HepG2 (cell line): Measurements from ENCODE around the gene MICA. TPM values are rescaled to one million over a fixed set of nuclear protein-coding genes. Genes with fewer than 3 reads are reported as not detected.

ENCODE experiments used
- AGO2 ChIP-seq: fragments of 200-400 bp; formaldehyde crosslinking; optimal IDR thresholded peaks from 2 replicates; pipeline ENCODE3; 2017; ENCODE audit warnings: mild to moderate bottlenecking, low read depth, low read length, moderate library complexity
- AKAP8 ChIP-seq: sonication (generic); formaldehyde crosslinking; IDR thresholded peaks from 2 replicates; pipeline ENCODE4 v1.5.1; 2020; ENCODE audit warnings: mild to moderate bottlenecking, missing genetic modification reagents
- DNMT3B ChIP-seq: conservative IDR thresholded peaks from 2 replicates; pipeline ENCODE4 v1.6.1; 2016; ENCODE audit warnings: missing biosample characterization, control low read depth
- EZH2 ChIP-seq: conservative IDR thresholded peaks from 2 replicates; pipeline ENCODE4 v1.6.1; 2012; ENCODE audit warnings: mild to moderate bottlenecking, low read depth, low read length, moderate library complexity
- KAT7 ChIP-seq: IDR thresholded peaks from 2 replicates; pipeline ENCODE4 v1.6.1; 2018; ENCODE audit warnings: borderline replicate concordance, missing compliant biosample characterization
- MIER2 ChIP-seq: IDR thresholded peaks from 2 replicates; pipeline ENCODE4 v1.6.1; 2016; ENCODE audit warnings: missing biosample characterization, missing genetic modification reagents
- MLXIP ChIP-seq: sonication (generic); formaldehyde crosslinking; IDR thresholded peaks from 2 replicates; pipeline ENCODE4 v1.9.0; 2021; ENCODE audit warnings: missing genetic modification reagents, borderline replicate concordance
- MTF1 ChIP-seq: sonication (generic); formaldehyde crosslinking; IDR thresholded peaks from 2 replicates; pipeline ENCODE4 v1.5.0; 2020; ENCODE audit warnings: missing genetic modification reagents
- MXD3 ChIP-seq: IDR thresholded peaks from 2 replicates; pipeline ENCODE4 v1.6.1; 2016; ENCODE audit warnings: mild to moderate bottlenecking, missing biosample characterization, missing genetic modification reagents
- NR3C1 ChIP-seq: sonication (generic); formaldehyde crosslinking; IDR thresholded peaks from 2 replicates; pipeline ENCODE4 v1.4.0; 2020; ENCODE audit warnings: missing genetic modification reagents
- PLSCR1 ChIP-seq: sonication (generic); formaldehyde crosslinking; IDR thresholded peaks from 2 replicates; pipeline ENCODE4 v1.5.0; 2020; ENCODE audit warnings: missing genetic modification reagents, mild to moderate bottlenecking, borderline replicate concordance
- SOX6 ChIP-seq, 2 experiments: fragments of 450-650 bp in 1 of 2; sonication (generic) in 1 of 2; formaldehyde crosslinking in 1 of 2; IDR thresholded peaks; 2 replicates each; pipeline versions ENCODE4 v1.4.0 to v1.6.1; 2017 to 2020; ENCODE audit warnings: antibody characterized with exemption in 1 of 2, mild to moderate bottlenecking in 1 of 2, missing genetic modification reagents in 1 of 2
- TARDBP ChIP-seq: sonication (generic); formaldehyde crosslinking; IDR thresholded peaks from 2 replicates; pipeline ENCODE4 v1.8.0; 2022; ENCODE audit warnings: mild to moderate bottlenecking, missing genetic modification reagents
- ZNF569 ChIP-seq: sonication (generic); formaldehyde crosslinking; IDR thresholded peaks from 2 replicates; pipeline ENCODE4 v1.5.0; 2020; ENCODE audit warnings: mild to moderate bottlenecking, missing genetic modification reagents, moderate library complexity, borderline replicate concordance
- ZNF576 ChIP-seq: sonication (generic); formaldehyde crosslinking; IDR thresholded peaks from 2 replicates; pipeline ENCODE4 v1.4.0; 2020; ENCODE audit warnings: mild to moderate bottlenecking, missing genetic modification reagents
- ZNF580 ChIP-seq: IDR thresholded peaks from 2 replicates; pipeline ENCODE4 v1.6.1; 2016; ENCODE audit warnings: low read depth, borderline replicate concordance
- ZSCAN31 ChIP-seq: sonication (generic); formaldehyde crosslinking; IDR thresholded peaks from 2 replicates; pipeline ENCODE4 v1.5.0; 2020; ENCODE audit warnings: low read depth, mild to moderate bottlenecking, missing genetic modification reagents
- polyA plus RNA-seq, 8 experiments: library from polyadenylated mRNA; depleted of rRNA in 3 of 8; stranded (reverse) in 7 of 8; unstranded in 1 of 8; fragments of >200 nt; fragmentation: Illumina TruSeq in 4 of 8; extraction: Trizol in 4 of 8; gene quantifications; 2 replicates each; pipeline versions ENCODE4 v1.2.1 to v1.2.3, GENCODE V29; 2011 to 2016; ENCODE audit warnings: low read depth in 4 of 8, missing spikeins in 1 of 8, mixed read lengths in 1 of 8; ENCODE audit not compliant: insufficient read depth in 1 of 8
- total RNA-seq, 5 experiments: library from RNA; depleted of rRNA; stranded (reverse); fragments of >200 nt; fragmentation: Illumina TruSeq; extraction: Trizol; gene quantifications; 2 replicates each; pipeline ENCODE4 v1.2.3, GENCODE V29; 2016; ENCODE audit warnings: low read depth in 1 of 5
- TF ChIP-seq, protein P1 (sequence below): sonication (generic); formaldehyde crosslinking; conservative IDR thresholded peaks from 2 replicates; pipeline ENCODE4 v1.4.0; 2020; ENCODE audit warnings: missing genetic modification reagents
- TF ChIP-seq, protein P2 (sequence below): sonication (generic); formaldehyde crosslinking; IDR thresholded peaks from 2 replicates; pipeline ENCODE4 v1.4.0; 2020; ENCODE audit warnings: low read depth, mild to moderate bottlenecking, missing genetic modification reagents

MICA gene
- total and polyA plus RNA-seq, 2 of the 13 experiments (the other 11 are each of a cell fraction or from before 2014, with no cell fraction given), result 21.6 to 38.1 TPM

DNA sequence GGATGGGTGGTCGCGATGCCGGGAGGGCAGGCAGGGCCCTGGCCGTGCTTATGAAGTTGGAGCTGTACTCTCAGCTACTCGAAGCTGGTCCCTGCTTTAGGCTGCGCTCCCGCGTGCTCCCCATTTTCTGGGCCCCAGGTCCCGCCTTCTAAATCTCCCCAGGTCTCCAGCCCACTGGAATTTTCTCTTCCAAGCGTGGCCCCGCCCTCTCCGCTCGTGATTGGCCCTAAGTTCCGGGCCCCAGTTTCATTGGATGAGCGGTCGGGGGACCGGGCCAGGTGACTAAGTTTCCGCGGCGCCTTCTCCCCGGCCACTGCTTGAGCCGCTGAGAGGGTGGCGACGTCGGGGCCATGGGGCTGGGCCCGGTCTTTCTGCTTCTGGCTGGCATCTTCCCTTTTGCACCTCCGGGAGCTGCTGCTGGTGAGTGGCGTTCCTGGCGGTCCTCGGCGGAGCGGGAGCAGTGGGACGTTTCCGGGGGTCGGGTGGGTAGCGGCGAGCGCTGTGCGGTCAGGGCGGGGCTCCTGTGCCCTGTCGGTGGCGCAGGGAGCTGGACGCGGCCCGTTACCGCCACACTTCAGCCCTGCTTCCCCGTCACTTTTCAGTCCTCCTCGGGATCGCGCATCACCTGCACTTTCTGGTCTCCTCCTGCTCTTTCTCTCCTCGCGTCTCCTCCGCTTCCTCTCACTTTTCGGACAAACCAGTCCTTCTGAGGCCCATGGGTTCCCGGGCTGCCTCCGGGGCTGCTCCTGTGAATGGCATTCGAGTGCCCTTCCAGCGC is at the start of gene MICA (continued):
- peak; percentile 64; the same call in 1 of the 2 replicates for TF ChIP-seq ZSCAN31
- peak; percentile 76 for TF ChIP-seq TARDBP
- no peak for TF ChIP-seq NR3C1 (CRISPR knock-in tag)
- TF ChIP-seq ZNF569 (CRISPR knock-in tag), result no peak; the same call in 1 of the 2 replicates
- no peak for TF ChIP-seq EZH2
- peak; percentile 80; the same call in 1 of the 2 replicates for TF ChIP-seq AKAP8 (CRISPR knock-in tag)
- no peak for TF ChIP-seq SOX6 (IDR thresholded peaks at IDR 0.05)
- TF ChIP-seq SOX6 (CRISPR knock-in tag; IDR thresholded peaks at IDR 0.05), result peak; percentile 56; the same call in 1 of the 2 replicates
- TF ChIP-seq ZNF576 (CRISPR knock-in tag), result no peak; the same call in 1 of the 2 replicates
- TF ChIP-seq KAT7 (CRISPR knock-in tag), result peak; percentile 73; the same call in 1 of the 2 replicates
- TF ChIP-seq, protein P1, sequence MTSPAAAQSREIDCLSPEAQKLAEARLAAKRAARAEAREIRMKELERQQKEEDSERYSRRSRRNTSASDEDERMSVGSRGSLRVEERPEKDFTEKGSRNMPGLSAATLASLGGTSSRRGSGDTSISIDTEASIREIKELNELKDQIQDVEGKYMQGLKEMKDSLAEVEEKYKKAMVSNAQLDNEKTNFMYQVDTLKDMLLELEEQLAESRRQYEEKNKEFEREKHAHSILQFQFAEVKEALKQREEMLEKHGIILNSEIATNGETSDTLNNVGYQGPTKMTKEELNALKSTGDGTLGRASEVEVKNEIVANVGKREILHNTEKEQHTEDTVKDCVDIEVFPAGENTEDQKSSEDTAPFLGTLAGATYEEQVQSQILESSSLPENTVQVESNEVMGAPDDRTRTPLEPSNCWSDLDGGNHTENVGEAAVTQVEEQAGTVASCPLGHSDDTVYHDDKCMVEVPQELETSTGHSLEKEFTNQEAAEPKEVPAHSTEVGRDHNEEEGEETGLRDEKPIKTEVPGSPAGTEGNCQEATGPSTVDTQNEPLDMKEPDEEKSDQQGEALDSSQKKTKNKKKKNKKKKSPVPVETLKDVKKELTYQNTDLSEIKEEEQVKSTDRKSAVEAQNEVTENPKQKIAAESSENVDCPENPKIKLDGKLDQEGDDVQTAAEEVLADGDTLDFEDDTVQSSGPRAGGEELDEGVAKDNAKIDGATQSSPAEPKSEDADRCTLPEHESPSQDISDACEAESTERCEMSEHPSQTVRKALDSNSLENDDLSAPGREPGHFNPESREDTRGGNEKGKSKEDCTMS (CRISPR knock-in tag), result 0 out of 2 replicates have a peak, but pooled peaks have one; percentile 73
- TF ChIP-seq MIER2 (CRISPR knock-in tag), result no peak
- 0 out of 2 replicates have a peak, but pooled peaks have one; percentile 67 for TF ChIP-seq MLXIP (CRISPR knock-in tag)
- TF ChIP-seq, protein P2, sequence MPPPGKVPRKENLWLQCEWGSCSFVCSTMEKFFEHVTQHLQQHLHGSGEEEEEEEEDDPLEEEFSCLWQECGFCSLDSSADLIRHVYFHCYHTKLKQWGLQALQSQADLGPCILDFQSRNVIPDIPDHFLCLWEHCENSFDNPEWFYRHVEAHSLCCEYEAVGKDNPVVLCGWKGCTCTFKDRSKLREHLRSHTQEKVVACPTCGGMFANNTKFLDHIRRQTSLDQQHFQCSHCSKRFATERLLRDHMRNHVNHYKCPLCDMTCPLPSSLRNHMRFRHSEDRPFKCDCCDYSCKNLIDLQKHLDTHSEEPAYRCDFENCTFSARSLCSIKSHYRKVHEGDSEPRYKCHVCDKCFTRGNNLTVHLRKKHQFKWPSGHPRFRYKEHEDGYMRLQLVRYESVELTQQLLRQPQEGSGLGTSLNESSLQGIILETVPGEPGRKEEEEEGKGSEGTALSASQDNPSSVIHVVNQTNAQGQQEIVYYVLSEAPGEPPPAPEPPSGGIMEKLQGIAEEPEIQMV (CRISPR knock-in tag), result peak; percentile 57
- TF ChIP-seq DNMT3B (CRISPR knock-in tag), result 0 out of 2 replicates have a peak, but pooled peaks have one; percentile 22
- peak; percentile 77; the same call in 1 of the 2 replicates for TF ChIP-seq MTF1 (CRISPR knock-in tag)
- peak; percentile 85 for TF ChIP-seq AGO2
- no peak for TF ChIP-seq ZNF580
- no peak for TF ChIP-seq PLSCR1 (CRISPR knock-in tag)
- peak; percentile 86 for TF ChIP-seq MXD3 (CRISPR knock-in tag)
